H9 (cell line): ENCODE measurements around the gene MRPL27. TPM values are rescaled to one million over a fixed set of nuclear protein-coding genes. Genes with fewer than 3 reads are reported as not detected.
A peak's percentile ranks its signal among the peaks of the same experiment; 100 is the strongest.

Experiments used
- DNase-seq: peaks from one replicate; pipeline ENCODE4 v3.0.0-alpha.2; 2017
- H2AFZ ChIP-seq: one replicate; pipeline ENCODE4 v1.6.1; 2013; ENCODE audit warnings: mild to moderate bottlenecking, low read length, control low read depth, moderate library complexity
- H2AK5ac ChIP-seq: 2 replicates; pipeline ENCODE4 v1.6.1; 2013; ENCODE audit warnings: low read length, control low read depth, mixed read lengths; ENCODE audit not compliant: insufficient read length
- H2BK120ac ChIP-seq: one replicate; pipeline ENCODE4 v1.6.1; 2013; ENCODE audit warnings: low read depth, mild to moderate bottlenecking, low read length, control low read depth, inconsistent platforms; ENCODE audit not compliant: poor library complexity, severe bottlenecking
- H2BK12ac ChIP-seq: 2 replicates; pipeline ENCODE4 v1.6.1; 2013; ENCODE audit warnings: low read length, control low read depth, mixed read lengths, low read depth; ENCODE audit not compliant: insufficient read length
- H2BK15ac ChIP-seq: 2 replicates; pipeline ENCODE4 v1.6.1; 2013; ENCODE audit warnings: low read depth, low read length, control low read depth
- H2BK20ac ChIP-seq: one replicate; pipeline ENCODE4 v1.6.1; 2013; ENCODE audit warnings: low read depth, mild to moderate bottlenecking, low read length, control low read depth, inconsistent platforms; ENCODE audit not compliant: poor library complexity, severe bottlenecking
- H2BK5ac ChIP-seq: 2 replicates; pipeline ENCODE4 v1.6.1; 2013; ENCODE audit warnings: low read length, control low read depth, mixed read lengths; ENCODE audit not compliant: insufficient read length
- H3K14ac ChIP-seq: 2 replicates; pipeline ENCODE4 v1.6.1; 2013; ENCODE audit warnings: low read length, control low read depth; ENCODE audit not compliant: insufficient read depth
- H3K18ac ChIP-seq: 2 replicates; pipeline ENCODE4 v1.6.1; 2013; ENCODE audit warnings: low read depth, mild to moderate bottlenecking, mixed read lengths, low read length, control low read depth; ENCODE audit not compliant: insufficient read length
- H3K23ac ChIP-seq: 2 replicates; pipeline ENCODE4 v1.6.1; 2013; ENCODE audit warnings: low read length, control low read depth, mixed read lengths, low read depth; ENCODE audit not compliant: insufficient read length
- H3K23me2 ChIP-seq: 2 replicates; pipeline ENCODE4 v1.6.1; 2013; ENCODE audit warnings: low read depth, mild to moderate bottlenecking, mixed read lengths, low read length, control low read depth; ENCODE audit not compliant: insufficient read length, poor library complexity, severe bottlenecking
- H3K27ac ChIP-seq: 2 replicates; pipeline ENCODE4 v1.5.1; 2013; ENCODE audit warnings: low read length, control low read depth, mixed read lengths, low read depth; ENCODE audit not compliant: insufficient read length
- H3K27me3 ChIP-seq: 2 replicates; pipeline ENCODE4 v1.6.1; 2013; ENCODE audit warnings: low read length, control low read depth, inconsistent platforms; ENCODE audit not compliant: insufficient read depth
- H3K4ac ChIP-seq: 2 replicates; pipeline ENCODE4 v1.6.1; 2013; ENCODE audit warnings: low read depth, mild to moderate bottlenecking, control low read depth, inconsistent platforms, low read length, moderate library complexity
- H3K4me1 ChIP-seq: 2 replicates; pipeline ENCODE4 v1.6.1; 2013; ENCODE audit warnings: low read length, control low read depth, inconsistent platforms; ENCODE audit not compliant: insufficient read depth
- H3K4me2 ChIP-seq: 2 replicates; pipeline ENCODE4 v1.6.1; 2013; ENCODE audit warnings: low read length, control low read depth, mixed read lengths; ENCODE audit not compliant: insufficient read length, insufficient read depth
- H3K56ac ChIP-seq: 2 replicates; pipeline ENCODE4 v1.6.1; 2013; ENCODE audit warnings: low read depth, mild to moderate bottlenecking, mixed read lengths, low read length, control low read depth; ENCODE audit not compliant: insufficient read length
- H3K79me1 ChIP-seq: 2 replicates; pipeline ENCODE4 v1.6.1; 2013; ENCODE audit warnings: low read depth, mild to moderate bottlenecking, moderate library complexity, low read length, control low read depth, inconsistent platforms; ENCODE audit not compliant: insufficient read depth, poor library complexity, severe bottlenecking
- H3K79me2 ChIP-seq: 2 replicates; pipeline ENCODE4 v1.6.1; 2013; ENCODE audit warnings: low read length, control low read depth, inconsistent platforms; ENCODE audit not compliant: insufficient read depth
- H3K9ac ChIP-seq: 2 replicates; pipeline ENCODE4 v1.6.1; 2013; ENCODE audit warnings: low read length, control low read depth, mixed read lengths; ENCODE audit not compliant: insufficient read length; ENCODE audit errors: extremely low read depth
- H3K9me3 ChIP-seq: one replicate; pipeline ENCODE4 v1.6.1; 2013; ENCODE audit warnings: low read depth, low read length, inconsistent platforms; ENCODE audit not compliant: control insufficient read depth
- H3T11ph ChIP-seq: one replicate; pipeline ENCODE4 v1.6.1; 2013; ENCODE audit warnings: mild to moderate bottlenecking, low read length, control low read depth, inconsistent platforms
- H4K20me1 ChIP-seq: one replicate; pipeline ENCODE4 v1.6.1; 2013; ENCODE audit not compliant: control insufficient read depth, insufficient read length, insufficient read depth
- H4K5ac ChIP-seq: 2 replicates; pipeline ENCODE4 v1.6.1; 2013; ENCODE audit warnings: low read depth, mild to moderate bottlenecking, mixed read lengths, low read length, control low read depth; ENCODE audit not compliant: insufficient read length
- H4K8ac ChIP-seq: replicated peaks from 2 replicates; pipeline ENCODE4 v1.6.1; 2013; ENCODE audit warnings: low read length, control low read depth, mixed read lengths, low read depth; ENCODE audit not compliant: insufficient read length
- H4K91ac ChIP-seq: 2 replicates; pipeline ENCODE4 v1.6.1; 2013; ENCODE audit warnings: low read depth, mild to moderate bottlenecking, moderate library complexity, mixed read lengths, low read length, control low read depth; ENCODE audit not compliant: insufficient read length
- H3K27ac Mint-ChIP-seq, 3 experiments: 2 replicates in 2 of 3; 3 replicates in 1 of 3; pipeline ENCODE4 v1.8.0; 2020 to 2021; ENCODE audit warnings: mixed read lengths in 3 of 3, mild to moderate bottlenecking in 1 of 3, moderate library complexity in 1 of 3
- H3K27me3 Mint-ChIP-seq: 2 replicates; pipeline ENCODE4 v1.8.0; 2021; ENCODE audit warnings: low read depth, mild to moderate bottlenecking, moderate library complexity, mixed read lengths
- H3K36me3 Mint-ChIP-seq, 3 experiments: 2 replicates in 2 of 3; 3 replicates in 1 of 3; pipeline ENCODE4 v1.8.0; 2020 to 2021; ENCODE audit warnings: low read depth in 3 of 3, mixed read lengths in 3 of 3; ENCODE audit not compliant: insufficient read depth in 1 of 3
- H3K4me1 Mint-ChIP-seq, 2 experiments: 2 replicates each; pipeline ENCODE4 v1.8.0; 2020; ENCODE audit warnings: mixed read lengths in 2 of 2
- H3K4me3 Mint-ChIP-seq, 2 experiments: 2 replicates in 1 of 2; 3 replicates in 1 of 2; pipeline ENCODE4 v1.8.0; 2020 to 2021; ENCODE audit warnings: mild to moderate bottlenecking in 2 of 2, mixed read lengths in 2 of 2, moderate library complexity in 1 of 2
- H3K9me3 Mint-ChIP-seq, 2 experiments: 2 replicates in 1 of 2; 3 replicates in 1 of 2; pipeline ENCODE4 v1.8.0; 2020; ENCODE audit warnings: mild to moderate bottlenecking in 2 of 2, mixed read lengths in 2 of 2, moderate library complexity in 1 of 2
- CTCF ChIP-seq: fragments of 200-600 bp; sonication (generic); conservative IDR thresholded peaks from 3 replicates; pipeline ENCODE4 v1.8.0; 2021; ENCODE audit warnings: antibody characterized with exemption, mild to moderate bottlenecking
- WGBS: extraction: QIAGEN DNeasy Blood & Tissue Kit; methylation state at CpG from one replicate; pipeline ENCODE4 v1.1.7; 2013; ENCODE audit warnings: missing lambda C conversion rate, low lambda C conversion rate, mixed read lengths; ENCODE audit not compliant: insufficient read length; ENCODE audit errors: extremely low coverage; 5-methylcytosine and 5-hydroxymethylcytosine counted together
- total RNA-seq: library from RNA; stranded (reverse); gene quantifications from 2 replicates; pipeline ENCODE4 v1.2.1, GENCODE V29; 2021

MRPL27 gene
- total RNA-seq, 1 experiment from 2014 or later, result 85.9 TPM

- H3K4ac ChIP-seq, result no peak overlapping the region
- H4K8ac ChIP-seq, result no peak overlapping the region
- no peak overlapping the region for H3K56ac ChIP-seq
- DNase-seq, result no peak
- H3K9ac ChIP-seq, result no peak overlapping the region
- peaks cover 3% of the 10 kb centered on the region for H4K20me1 ChIP-seq
- peaks cover 2% of the 10 kb centered on the region; the same call in 1 of the 2 replicates for H3K4me1 ChIP-seq
- H3K14ac ChIP-seq, result no peak overlapping the region
- H2AK5ac ChIP-seq, result no peak overlapping the region
- no peak overlapping the region for H3K23ac ChIP-seq
- no peaks in the 10 kb centered on the region for H3K9me3 ChIP-seq
- H3K27me3 Mint-ChIP-seq, result no peaks in the 10 kb centered on the region
- H2BK12ac ChIP-seq, result no peak overlapping the region
- no peak overlapping the region for H2BK15ac ChIP-seq
- H2BK20ac ChIP-seq, result no peak overlapping the region
- peaks cover 21 to 63% (median 60%) of the 10 kb centered on the region in 3 experiments for H3K36me3 Mint-ChIP-seq
- no peak overlapping the region for H4K91ac ChIP-seq
- no peaks in the 10 kb centered on the region for H3K27me3 ChIP-seq
- H3T11ph ChIP-seq, result no peak overlapping the region
- no CpG with 5 or more reads among the region's 2 CpGs for WGBS
- no peaks in the 10 kb centered on the region for H3K9me3 Mint-ChIP-seq
- peaks cover 14 to 15% of the 10 kb centered on the region in 2 experiments for H3K4me1 Mint-ChIP-seq
- H3K27ac Mint-ChIP-seq, result peak overlapping the region in 1 of 3 experiments; percentile 79; a peak in 2 of 7 replicates
- H3K27ac ChIP-seq, result no peak overlapping the region
- no peak overlapping the region for H3K4me2 ChIP-seq
- H3K4me3 Mint-ChIP-seq, result peak overlapping the region; percentile 98 to 99
- H2BK5ac ChIP-seq, result no peak overlapping the region
- no peak overlapping the region for H2BK120ac ChIP-seq
- no peak overlapping the region for H4K5ac ChIP-seq
- H3K79me1 ChIP-seq, result peaks cover 8% of the 10 kb centered on the region
- H3K18ac ChIP-seq, result no peak overlapping the region
- H2AFZ ChIP-seq, result no peak overlapping the region
- H3K23me2 ChIP-seq, result no peaks in the 10 kb centered on the region
- H3K79me2 ChIP-seq, result peaks cover 3% of the 10 kb centered on the region; the same call in 1 of the 2 replicates
- TF ChIP-seq CTCF, result no peak
Observed at GRCh38 chr17:50371526-50371925, 1.5 kb downstream of the MRPL27 start.
